ENCODE measurements around the gene PNLIPRP2. TPM values are rescaled to one million over a fixed set of nuclear protein-coding genes. Genes with fewer than 3 reads are reported as not detected.

PNLIPRP2 gene
- polyA plus RNA-seq, 2 of the 4 experiments (the other 2 are of a cell fraction), result 0.09 TPM; not detected in 1

GRCh38 chr10:116668018-116668417 lies 47.3 kb downstream of the PNLIPRP2 start:
- Histone ChIP-seq H3K27ac (no peak overlapping the region), H3K4me3 (no peak overlapping the region), H3K4me2 (no peak overlapping the region), H3K9me3 (no peaks in the 10 kb centered on the region), H3K4me1 (peaks cover 7% of the 10 kb centered on the region)
- no peak for TF ChIP-seq CHD2 (IDR thresholded peaks at IDR 0.05; ENCODE audit: low read length, partially characterized antibody)
- TF ChIP-seq HOXB5 (CRISPR knock-in tag; IDR thresholded peaks at IDR 0.05), result no peak
- no peak for TF ChIP-seq ATOH8 (CRISPR knock-in tag; IDR thresholded peaks at IDR 0.05; ENCODE audit: low read depth)
- no peak for TF ChIP-seq ESRRA (IDR thresholded peaks at IDR 0.05; ENCODE audit: borderline replicate concordance, low read length)
- no peak for TF ChIP-seq NPAS2 (CRISPR knock-in tag; IDR thresholded peaks at IDR 0.05; ENCODE audit: borderline replicate concordance)
- no peak for TF ChIP-seq HMGXB4 (CRISPR knock-in tag; IDR thresholded peaks at IDR 0.05; ENCODE audit: borderline replicate concordance)
- no peak for TF ChIP-seq RCOR1 (IDR thresholded peaks at IDR 0.05; ENCODE audit: low read depth, low read length)
- no peak for TF ChIP-seq KDM1A (IDR thresholded peaks at IDR 0.05; ENCODE audit: low read depth)
- TF ChIP-seq PBX3 (IDR thresholded peaks at IDR 0.05), result no peak
- TF ChIP-seq RFX5 (IDR thresholded peaks at IDR 0.05), result no peak
- TF ChIP-seq CBX8 (IDR thresholded peaks at IDR 0.05), result no peak
- TF ChIP-seq ZSCAN20 (CRISPR knock-in tag; IDR thresholded peaks at IDR 0.05), result no peak
- TF ChIP-seq BHLHE40 (IDR thresholded peaks at IDR 0.05; ENCODE audit: low read depth, low read length), result no peak
- TF ChIP-seq BCL3 (IDR thresholded peaks at IDR 0.05), result no peak
- TF ChIP-seq FOXS1 (CRISPR knock-in tag; IDR thresholded peaks at IDR 0.05), result no peak
- no peak for TF ChIP-seq HES2 (IDR thresholded peaks at IDR 0.05)
- no peak for TF ChIP-seq TP53 (CRISPR knock-in tag; IDR thresholded peaks at IDR 0.05)
- FAIRE-seq (no peak), DNase-seq (ENCODE audit: low read depth in 1 of 2, low spot score in 1 of 2) (no peak), ATAC-seq (no peak)
- ChIA-PET CTCF (interaction anchor here (1.1 to 1.7 kb wide), 2 partner anchors 14 to 112 kb away, joined by 3 to 4 read pairs; no protein-coding TSS in a partner anchor), POLR2A (no interaction called here)
- 62% methylated on average over 7 of the region's 9 CpGs for WGBS (ENCODE audit: missing lambda C conversion rate)

- ATAC-seq (no peak), DNase-seq (ENCODE audit: low read depth in 1 of 2, low spot score in 1 of 2) (no peak), FAIRE-seq (no peak)
- H3K4me2 ChIP-seq, result no peak overlapping the region
- H3K9me3 ChIP-seq, result no peaks in the 10 kb centered on the region
- no peak overlapping the region for H3K4me3 ChIP-seq
- TF ChIP-seq RARB (CRISPR knock-in tag; IDR thresholded peaks at IDR 0.05) (no peak), ATOH8 (CRISPR knock-in tag; IDR thresholded peaks at IDR 0.05; ENCODE audit: low read depth) (no peak), HDAC2 (IDR thresholded peaks at IDR 0.05) (no peak), HMGXB4 (CRISPR knock-in tag; IDR thresholded peaks at IDR 0.05; ENCODE audit: borderline replicate concordance) (no peak), POLR2AphosphoS2 (conservative IDR thresholded peaks at IDR 0.05; ENCODE audit: low read length) (no peak), NR3C1 (IDR thresholded peaks at IDR 0.05) (no peak), E2F6 (IDR thresholded peaks at IDR 0.05; ENCODE audit: borderline replicate concordance, low read depth) (no peak), RAD21 (conservative IDR thresholded peaks at IDR 0.05 in 1 of 2, IDR thresholded peaks at IDR 0.05 in 1 of 2) (no peak), SMC3 (IDR thresholded peaks at IDR 0.05) (no peak)
- H3K27ac ChIP-seq, result no peak overlapping the region
- ChIA-PET POLR2A (no interaction called here), CTCF (interaction anchor here (0.6 to 1.7 kb wide), 3 partner anchors 14 to 479 kb away, joined by 3 to 4 read pairs (median 4); no protein-coding TSS in a partner anchor)
- H3K4me1 ChIP-seq, result peaks cover 7% of the 10 kb centered on the region
- 66% methylated on average over 2 of the region's 2 CpGs for WGBS (ENCODE audit: missing lambda C conversion rate)
These were observed 47.7 kb downstream of the PNLIPRP2 start for GRCh38 chr10:116668446-116668845.

All from A549 (cell line).